B cell (primary cell): ENCODE results near the gene OTULIN. TPM values are rescaled to one million over a fixed set of nuclear protein-coding genes. Genes with fewer than 3 reads are reported as not detected.
A peak's percentile ranks its signal among the peaks of the same experiment; 100 is the strongest.

ENCODE experiments used
- ATAC-seq: fragments of 200-7000 bp; cut with Tn5 transposase; one replicate; pipeline ENCODE4 v1.10.0; 2021; ENCODE audit warnings: low read depth, mild to moderate bottlenecking, moderate number of reproducible peaks, moderate library complexity
- CTCF ChIA-PET: fragments of 350-600 bp; sonication (Branson Sonifier 250); formaldehyde crosslinking; loops from one replicate; lab custom pipeline; 2021; ENCODE audit warnings: antibody characterized with exemption, inconsistent platforms; lab: Charles Lee
- POLR2A ChIA-PET: fragments of 350-600 bp; sonication (Branson Sonifier 250); formaldehyde crosslinking; loops from one replicate; lab custom pipeline; 2021; ENCODE audit warnings: antibody characterized with exemption; lab: Charles Lee
- DNase-seq: peaks from one replicate; pipeline ENCODE4 v3.0.0; 2013
- H2AFZ ChIP-seq: 2 replicates; pipeline ENCODE4 v1.6.1; 2012; ENCODE audit warnings: mild to moderate bottlenecking, low read depth, low read length; ENCODE audit not compliant: insufficient read depth, poor library complexity, severe bottlenecking
- H3K27ac ChIP-seq, 2 donors: 1 replicate in 1 of 2; 2 replicates in 1 of 2; pipeline ENCODE4 v1.5.1; 2012 to 2013; ENCODE audit warnings: low read length in 2 of 2, mild to moderate bottlenecking in 2 of 2, moderate library complexity in 1 of 2
- H3K27me3 ChIP-seq, 4 experiments: fragments of 200-600 bp in 1 of 4; sonication (generic) in 1 of 4; replicated peaks in 1 of 4; 1 replicate in 2 of 4; 2 replicates in 2 of 4; pipeline versions ENCODE4 v1.6.1 to v1.7.0; 2013 to 2016; ENCODE audit warnings: low read length in 3 of 4, mild to moderate bottlenecking in 2 of 4, mixed read lengths in 1 of 4, moderate library complexity in 1 of 4; ENCODE audit not compliant: insufficient read depth in 4 of 4, control insufficient read depth in 3 of 4; ENCODE audit errors: control extremely low read depth in 1 of 4
- H3K36me3 ChIP-seq, 2 experiments: replicated peaks in 1 of 2; 1 replicate in 1 of 2; 2 replicates in 1 of 2; pipeline versions ENCODE4 v1.6.1 to v1.7.1; 2013; ENCODE audit warnings: low read length in 1 of 2; ENCODE audit not compliant: insufficient read depth in 2 of 2, control insufficient read depth in 1 of 2; ENCODE audit errors: control extremely low read depth in 1 of 2, extremely low read depth in 1 of 2
- H3K4me1 ChIP-seq, 2 donors: fragments of 200-600 bp in 1 of 2; sonication (generic) in 1 of 2; 1 replicate in 1 of 2; 2 replicates in 1 of 2; pipeline versions ENCODE4 v1.5.1 to v1.6.1; 2013 to 2017; ENCODE audit warnings: low read length in 2 of 2; ENCODE audit not compliant: control insufficient read depth in 2 of 2, insufficient read depth in 2 of 2
- H3K4me2 ChIP-seq: replicated peaks from 2 replicates; pipeline ENCODE3; 2012; ENCODE audit warnings: mild to moderate bottlenecking, low read depth, low read length; ENCODE audit not compliant: poor library complexity, severe bottlenecking
- H3K4me3 ChIP-seq, 5 experiments: fragments of 200-600 bp in 1 of 5; sonication (generic) in 1 of 5; 1 replicate in 3 of 5; 2 replicates in 2 of 5; pipeline versions ENCODE4 v1.5.1 to v1.7.0; 2011 to 2016; ENCODE audit warnings: low read length in 4 of 5, mild to moderate bottlenecking in 4 of 5, low read depth in 2 of 5, control low read depth in 1 of 5, moderate library complexity in 1 of 5; ENCODE audit not compliant: insufficient read depth in 1 of 5; ENCODE audit errors: control extremely low read depth in 1 of 5, extremely low read depth in 1 of 5
- H3K79me2 ChIP-seq: fragments of 200-600 bp; sonication (generic); one replicate; pipeline ENCODE4 v1.6.0; 2016; ENCODE audit warnings: low read length; ENCODE audit not compliant: control insufficient read depth, insufficient read depth
- H3K9ac ChIP-seq: fragments of 200-600 bp; sonication (generic); 2 replicates; pipeline ENCODE4 v1.6.1; 2017; ENCODE audit warnings: mild to moderate bottlenecking, low read length, moderate library complexity
- H3K9me3 ChIP-seq, 3 donors: one replicate each; pipeline versions ENCODE4 v1.6.1 to v1.7.1; 2013; ENCODE audit warnings: low read length in 2 of 3; ENCODE audit not compliant: control insufficient read depth in 2 of 3, insufficient read depth in 1 of 3; ENCODE audit errors: control extremely low read depth in 1 of 3
- H4K20me1 ChIP-seq: 2 replicates; pipeline ENCODE4 v1.6.0; 2012; ENCODE audit warnings: mild to moderate bottlenecking, low read length; ENCODE audit not compliant: insufficient read depth, control insufficient read depth, poor library complexity, severe bottlenecking
- H3K27ac Mint-ChIP-seq: one replicate; pipeline ENCODE4 v1.8.0; 2021; ENCODE audit warnings: mixed read lengths
- H3K27me3 Mint-ChIP-seq: one replicate; pipeline ENCODE4 v1.8.0; 2021; ENCODE audit warnings: mixed read lengths
- H3K4me1 Mint-ChIP-seq: one replicate; pipeline ENCODE4 v1.8.0; 2021; ENCODE audit warnings: mixed read lengths
- H3K4me3 Mint-ChIP-seq: one replicate; pipeline ENCODE4 v1.8.0; 2021; ENCODE audit warnings: mixed read lengths
- H3K9me3 Mint-ChIP-seq: one replicate; pipeline ENCODE4 v1.8.0; 2022; ENCODE audit warnings: mixed read lengths; ENCODE audit not compliant: insufficient read depth
- EZH2 ChIP-seq: IDR thresholded peaks from 2 replicates; pipeline ENCODE4 v1.6.1; 2012; ENCODE audit warnings: borderline replicate concordance, low read depth, mild to moderate bottlenecking, moderate library complexity, low read length; ENCODE audit not compliant: insufficient read depth, poor library complexity, severe bottlenecking
- WGBS: methylation state at CpG from one replicate; pipeline ENCODE4 v1.1.5; 2013; ENCODE audit warnings: missing lambda C conversion rate; ENCODE audit not compliant: insufficient coverage; 5-methylcytosine and 5-hydroxymethylcytosine counted together
- intact Hi-C: fragments of 100-400 bp; cut with micrococcal nuclease; formaldehyde crosslinking; loops from one replicate; pipeline ENCODE4 v1.10.0; 2022
- polyA plus RNA-seq: library from polyadenylated mRNA; depleted of rRNA; stranded (reverse); fragments of >200 nt; gene quantifications from 2 replicates; pipeline ENCODE4 v1.2.3, GENCODE V29; 2012
- total RNA-seq, 2 donors: library from RNA; stranded (reverse); fragments of 120-200 nt in 1 of 2; gene quantifications; 1 replicate in 1 of 2; 2 replicates in 1 of 2; pipeline versions ENCODE4 v1.2.3 to v1.2.4, GENCODE V29; 2013 to 2022
- TF ChIP-seq, protein P1 (sequence below): fragments of 200-600 bp; IDR thresholded peaks from one replicate; pipeline ENCODE4 v1.8.0; 2022; ENCODE audit warnings: antibody characterized with exemption, mild to moderate bottlenecking

OTULIN gene
- total and polyA plus RNA-seq, 2 donors (not counting 1 experiment from before 2014, with no cell fraction given), result 8.4 to 64.4 TPM

DNA sequence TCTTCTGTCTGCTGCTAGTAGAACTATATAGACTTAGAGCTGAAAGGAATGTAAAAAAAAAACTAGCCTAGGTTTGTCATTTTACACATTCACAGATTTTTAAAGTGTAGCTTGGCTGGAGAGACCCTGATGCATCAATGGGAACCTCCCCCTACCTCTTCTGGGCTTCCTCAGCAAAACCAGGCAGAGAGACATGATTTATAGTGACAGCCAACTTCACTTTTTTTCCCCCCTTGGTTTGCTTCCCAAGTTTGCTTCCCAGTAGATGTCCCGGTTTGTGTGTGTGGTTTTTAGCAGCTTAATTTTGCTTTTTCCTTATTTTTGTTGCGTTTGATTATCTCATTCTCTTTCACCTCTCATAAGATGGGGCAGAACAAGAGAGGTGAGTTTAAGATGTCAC, 1.8 kb downstream of the OTULIN start:
- H3K36me3 ChIP-seq, result peaks cover 0 to 4% of the 10 kb centered on the region in 2 experiments
- H3K4me3 Mint-ChIP-seq, result peak overlapping the region; percentile 95
- POLR2A ChIA-PET, result no interaction called here
- no peak overlapping the region for H2AFZ ChIP-seq
- WGBS, result no CpG with 5 or more reads among the region's 2 CpGs
- peaks cover 72% of the 10 kb centered on the region for H3K4me1 Mint-ChIP-seq
- peak overlapping the region in 2 of 5 experiments; percentile 75 to 78 for H3K4me3 ChIP-seq
- ATAC-seq (no peak), DNase-seq (no peak)
- peaks cover 41% of the 10 kb centered on the region for H4K20me1 ChIP-seq
- intact Hi-C loops, result loop anchor here (5.0 to 10.0 kb wide), 7 partner anchors 84 to 1798 kb away; partner anchors contain the start of genes OTULINL and ZNF622
- H3K9ac ChIP-seq, result peak overlapping the region; percentile 72
- peaks cover 68% of the 10 kb centered on the region for H3K79me2 ChIP-seq
- H3K9me3 ChIP-seq, result no peaks in the 10 kb centered on the region
- H3K27me3 Mint-ChIP-seq, result no peaks in the 10 kb centered on the region
- H3K27ac Mint-ChIP-seq, result peak overlapping the region; percentile 93
- H3K4me1 ChIP-seq, result peaks cover 55 to 65% of the 10 kb centered on the region in 2 donors
- H3K4me2 ChIP-seq, result peak overlapping the region; percentile 80
- H3K27me3 ChIP-seq, result no peaks in the 10 kb centered on the region
- H3K27ac ChIP-seq, result peak overlapping the region; percentile 14 to 89
- H3K9me3 Mint-ChIP-seq, result no peaks in the 10 kb centered on the region
- CTCF ChIA-PET, result interaction anchor here (1.1 to 1.7 kb wide), 4 partner anchors 10 to 200 kb away, joined by 3 to 10 read pairs (median 6); no protein-coding TSS in a partner anchor
- no peak for TF ChIP-seq EZH2
- TF ChIP-seq, protein P1, sequence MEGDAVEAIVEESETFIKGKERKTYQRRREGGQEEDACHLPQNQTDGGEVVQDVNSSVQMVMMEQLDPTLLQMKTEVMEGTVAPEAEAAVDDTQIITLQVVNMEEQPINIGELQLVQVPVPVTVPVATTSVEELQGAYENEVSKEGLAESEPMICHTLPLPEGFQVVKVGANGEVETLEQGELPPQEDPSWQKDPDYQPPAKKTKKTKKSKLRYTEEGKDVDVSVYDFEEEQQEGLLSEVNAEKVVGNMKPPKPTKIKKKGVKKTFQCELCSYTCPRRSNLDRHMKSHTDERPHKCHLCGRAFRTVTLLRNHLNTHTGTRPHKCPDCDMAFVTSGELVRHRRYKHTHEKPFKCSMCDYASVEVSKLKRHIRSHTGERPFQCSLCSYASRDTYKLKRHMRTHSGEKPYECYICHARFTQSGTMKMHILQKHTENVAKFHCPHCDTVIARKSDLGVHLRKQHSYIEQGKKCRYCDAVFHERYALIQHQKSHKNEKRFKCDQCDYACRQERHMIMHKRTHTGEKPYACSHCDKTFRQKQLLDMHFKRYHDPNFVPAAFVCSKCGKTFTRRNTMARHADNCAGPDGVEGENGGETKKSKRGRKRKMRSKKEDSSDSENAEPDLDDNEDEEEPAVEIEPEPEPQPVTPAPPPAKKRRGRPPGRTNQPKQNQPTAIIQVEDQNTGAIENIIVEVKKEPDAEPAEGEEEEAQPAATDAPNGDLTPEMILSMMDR, result no peak

DNA sequence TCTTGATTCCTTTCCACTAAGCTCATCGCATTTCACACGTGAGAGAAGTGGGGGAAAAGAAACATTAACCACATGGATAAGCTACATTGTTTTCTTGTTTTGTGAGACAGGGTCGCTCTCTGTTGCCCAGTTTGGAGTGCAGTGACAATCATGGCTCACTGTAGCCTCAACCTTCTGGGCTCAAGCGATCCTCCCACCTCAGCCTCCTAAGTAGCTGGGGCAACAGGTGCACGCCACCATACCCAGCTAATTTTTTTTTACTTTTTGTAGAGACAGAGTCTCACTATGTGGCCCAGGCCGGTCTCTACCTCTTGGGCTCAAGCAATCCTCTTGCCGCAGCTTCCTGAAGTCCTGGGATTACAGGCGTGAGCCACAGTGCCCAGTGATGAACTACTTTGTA, 2.8 kb downstream of the OTULIN start:
- Histone ChIP-seq H3K4me1 (peaks cover 65 to 75% of the 10 kb centered on the region in 2 donors), H3K27ac (no peak overlapping the region), H2AFZ (no peak overlapping the region), H3K9me3 (no peaks in the 10 kb centered on the region), H3K4me2 (peak overlapping the region; percentile 80), H3K36me3 (peaks cover 0 to 4% of the 10 kb centered on the region in 2 experiments), H4K20me1 (peaks cover 47% of the 10 kb centered on the region), H3K4me3 (no peak overlapping the region), H3K79me2 (peaks cover 77% of the 10 kb centered on the region), H3K9ac (no peak overlapping the region), H3K27me3 (no peaks in the 10 kb centered on the region)
- Mint-ChIP-seq H3K27ac (peak overlapping the region; percentile 79), H3K9me3 (no peaks in the 10 kb centered on the region), H3K27me3 (no peaks in the 10 kb centered on the region), H3K4me1 (peaks cover 79% of the 10 kb centered on the region), H3K4me3 (peak overlapping the region; percentile 95)
- CTCF ChIA-PET, result interaction anchor here (1.1 to 1.7 kb wide), 5 partner anchors 9 to 19 kb away, joined by 3 to 10 read pairs (median 6); no protein-coding TSS in a partner anchor
- DNase-seq (no peak), ATAC-seq (no peak)
- no peak for TF ChIP-seq EZH2
- TF ChIP-seq, protein P1, result no peak
- POLR2A ChIA-PET, result no interaction called here
- 85% methylated on average over 6 of the region's 8 CpGs for WGBS
- intact Hi-C loops, result loop anchor here (5.0 to 10.0 kb wide), 7 partner anchors 85 to 1798 kb away; partner anchors contain the start of genes OTULINL and ZNF622
